Measurements from ENCODE around the gene LRRC7. TPM values are rescaled to one million over a fixed set of nuclear protein-coding genes. Genes with fewer than 3 reads are reported as not detected.

LRRC7 gene
- total and polyA plus RNA-seq, 7 donors = 0.33 to 1.2 (median 0.94) TPM; not detected in 2

DNA sequence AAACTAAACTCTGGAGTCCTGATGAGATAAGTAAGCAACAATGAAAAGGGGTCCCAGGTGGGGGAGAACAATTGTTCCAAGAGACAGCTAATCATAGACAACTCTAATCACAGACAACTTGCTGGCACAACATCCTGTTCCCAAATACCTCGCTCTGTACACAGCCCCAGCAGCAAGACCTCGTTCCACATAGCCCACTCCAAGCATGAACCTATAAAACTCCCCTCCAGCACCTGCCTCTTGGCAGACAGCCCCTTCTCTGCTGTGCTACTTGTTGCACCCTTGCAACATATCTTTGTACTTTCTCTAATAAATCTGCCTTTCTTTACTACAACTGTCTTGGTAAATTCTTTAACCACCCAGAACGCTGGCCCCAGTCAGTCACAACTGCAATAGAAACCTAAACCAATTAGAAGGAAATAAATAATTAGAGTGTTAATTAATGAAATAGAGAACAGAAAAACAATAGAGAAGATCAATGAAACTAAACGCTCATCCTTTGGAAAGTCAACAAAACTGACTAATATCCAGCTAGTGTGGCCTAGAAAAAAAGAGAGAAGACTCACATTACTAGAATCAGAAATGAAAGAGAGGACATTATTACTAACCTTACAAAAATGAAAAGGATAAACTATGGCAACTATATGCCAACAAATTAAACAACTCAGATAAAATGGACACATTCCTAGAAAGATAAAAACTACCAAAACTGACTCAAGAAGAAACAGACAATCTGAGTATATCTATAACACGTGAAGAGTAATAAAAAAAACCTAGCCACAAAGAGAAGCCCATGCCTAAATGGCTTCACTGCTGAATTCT, 601.5 kb downstream of the LRRC7 start:
- intact Hi-C loops (cut with DNase I) = no loop called here
- Histone ChIP-seq H3K9me3 (no peaks in the 10 kb centered on the region), H3K36me3 (ENCODE audit: insufficient read depth in 1 of 2, low read depth in 1 of 2) (peaks cover 0 to 52% of the 10 kb centered on the region in 2 donors), H3K27ac (no peak overlapping the region), H3K4me3 (no peak overlapping the region), H3K4me1 (no peaks in the 10 kb centered on the region), H3K27me3 (ENCODE audit: insufficient read depth in 3 of 3, low read length in 2 of 3) (no peaks in the 10 kb centered on the region)
- no peak for DNase-seq
- TF ChIP-seq, protein P1, sequence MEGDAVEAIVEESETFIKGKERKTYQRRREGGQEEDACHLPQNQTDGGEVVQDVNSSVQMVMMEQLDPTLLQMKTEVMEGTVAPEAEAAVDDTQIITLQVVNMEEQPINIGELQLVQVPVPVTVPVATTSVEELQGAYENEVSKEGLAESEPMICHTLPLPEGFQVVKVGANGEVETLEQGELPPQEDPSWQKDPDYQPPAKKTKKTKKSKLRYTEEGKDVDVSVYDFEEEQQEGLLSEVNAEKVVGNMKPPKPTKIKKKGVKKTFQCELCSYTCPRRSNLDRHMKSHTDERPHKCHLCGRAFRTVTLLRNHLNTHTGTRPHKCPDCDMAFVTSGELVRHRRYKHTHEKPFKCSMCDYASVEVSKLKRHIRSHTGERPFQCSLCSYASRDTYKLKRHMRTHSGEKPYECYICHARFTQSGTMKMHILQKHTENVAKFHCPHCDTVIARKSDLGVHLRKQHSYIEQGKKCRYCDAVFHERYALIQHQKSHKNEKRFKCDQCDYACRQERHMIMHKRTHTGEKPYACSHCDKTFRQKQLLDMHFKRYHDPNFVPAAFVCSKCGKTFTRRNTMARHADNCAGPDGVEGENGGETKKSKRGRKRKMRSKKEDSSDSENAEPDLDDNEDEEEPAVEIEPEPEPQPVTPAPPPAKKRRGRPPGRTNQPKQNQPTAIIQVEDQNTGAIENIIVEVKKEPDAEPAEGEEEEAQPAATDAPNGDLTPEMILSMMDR (IDR thresholded peaks at IDR 0.05) = no peak
- no peak for ATAC-seq
- 71 to 81% (median 77%) methylated on average over 5 of the region's 5 CpGs for WGBS, 3 donors

DNA sequence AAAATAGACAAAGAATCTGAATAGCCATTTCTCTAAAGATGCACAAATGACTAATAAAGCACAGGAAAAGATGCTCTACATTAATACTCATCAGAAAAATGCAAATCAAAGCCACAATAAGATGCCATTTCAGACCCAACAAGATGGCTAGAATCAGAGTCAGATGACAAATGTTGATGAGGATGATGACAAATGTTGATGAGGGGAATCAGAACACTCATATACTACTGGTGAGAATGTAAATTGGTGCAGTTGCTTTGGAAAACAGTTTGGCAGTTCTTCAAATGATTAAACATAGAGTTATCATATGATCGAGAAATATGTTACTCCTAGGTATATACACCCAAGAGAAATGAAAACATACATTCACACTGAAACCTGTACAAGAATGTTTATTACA, 603.8 kb downstream of the LRRC7 start:
- no peaks in the 10 kb centered on the region for H3K4me1 ChIP-seq
- DNase-seq (no peak), ATAC-seq (no peak)
- intact Hi-C loops (cut with DNase I) = no loop called here
- H3K27ac ChIP-seq = no peak overlapping the region
- no peak overlapping the region for H3K4me3 ChIP-seq
- peaks cover 0 to 54% of the 10 kb centered on the region in 2 donors for H3K36me3 ChIP-seq (ENCODE audit: insufficient read depth in 1 of 2, low read depth in 1 of 2)
- no peaks in the 10 kb centered on the region for H3K27me3 ChIP-seq (ENCODE audit: insufficient read depth in 3 of 3, low read length in 2 of 3)
- WGBS, 3 donors = 98 to 100% (median 100%) methylated on average over 1 of the region's 1 CpG
- TF ChIP-seq, protein P1 (IDR thresholded peaks at IDR 0.05) = no peak
- H3K9me3 ChIP-seq = no peaks in the 10 kb centered on the region

Measured in psoas muscle (tissue), 8 donors.